Aorta (tissue), 5 donors: ENCODE measurements around the gene ATP1A4. TPM values are rescaled to one million over a fixed set of nuclear protein-coding genes. Genes with fewer than 3 reads are reported as not detected.

Source experiments
- ATAC-seq: fragments of 200-7000 bp; cut with Tn5 transposase; one replicate; pipeline ENCODE4 v1.9.1; 2022; ENCODE audit warnings: moderate library complexity; ENCODE audit not compliant: low FRiP score
- DNase-seq, 2 donors: peaks; one replicate each; pipeline ENCODE4 v3.0.0-alpha.2; 2020
- H3K27ac ChIP-seq, 2 donors: one replicate each; pipeline ENCODE4 v1.5.1; 2013; ENCODE audit warnings: low read length in 2 of 2, mild to moderate bottlenecking in 2 of 2, moderate library complexity in 2 of 2, control low read depth in 1 of 2, inconsistent platforms in 1 of 2, low read depth in 1 of 2
- H3K27me3 ChIP-seq, 2 donors: one replicate each; pipeline ENCODE4 v1.6.1; 2013; ENCODE audit warnings: control low read depth in 1 of 2, low read length in 1 of 2, mild to moderate bottlenecking in 1 of 2, moderate library complexity in 1 of 2; ENCODE audit not compliant: insufficient read depth in 2 of 2, control insufficient read depth in 1 of 2
- H3K36me3 ChIP-seq, 2 donors: one replicate each; pipeline ENCODE4 v1.6.1; 2013; ENCODE audit warnings: control low read depth in 1 of 2, low read length in 1 of 2, mild to moderate bottlenecking in 1 of 2; ENCODE audit not compliant: insufficient read depth in 2 of 2, control insufficient read depth in 1 of 2
- H3K4me1 ChIP-seq, 2 donors: one replicate each; pipeline ENCODE4 v1.6.1; 2013; ENCODE audit warnings: low read length in 2 of 2, control low read depth in 1 of 2, mild to moderate bottlenecking in 1 of 2, moderate library complexity in 1 of 2; ENCODE audit not compliant: insufficient read depth in 2 of 2, control insufficient read depth in 1 of 2
- H3K4me3 ChIP-seq, 2 donors: one replicate each; pipeline ENCODE4 v1.5.1; 2013; ENCODE audit warnings: low read length in 2 of 2, control low read depth in 1 of 2, mild to moderate bottlenecking in 1 of 2
- H3K9me3 ChIP-seq: one replicate; pipeline ENCODE4 v1.6.1; 2013; ENCODE audit warnings: mild to moderate bottlenecking, low read length; ENCODE audit not compliant: control insufficient read depth
- WGBS, 2 donors: extraction: QIAGEN DNeasy Blood & Tissue Kit; methylation state at CpG; one replicate each; pipeline ENCODE4 v1.1.7; 2013; 5-methylcytosine and 5-hydroxymethylcytosine counted together
- intact Hi-C, 2 donors: fragments of 100-400 bp; cut with DNase I; formaldehyde crosslinking; loops; one replicate each; pipeline versions ENCODE4 v1.14.2 to v1.15.0; 2022
- polyA plus RNA-seq, 2 donors: library from polyadenylated mRNA; stranded (reverse); fragments of 200-250 nt; gene quantifications; one replicate each; pipeline ENCODE4 v1.2.3, GENCODE V29; 2013
- total RNA-seq, 2 donors: library from RNA; stranded (reverse); fragmentation: NEBNext Ultra II Directional; extraction: Animal tissue kit (Norgen Biotek cat#: 25700); gene quantifications; one replicate each; pipeline ENCODE4 v1.2.1, GENCODE V29; 2021
- donor health status: healthy with polysubstance abuse.
- donor health status: Bipolar disorder and iron deficiency.
- donor health status: DM: no; HTN: no; CAD: no.
- donor health status: DM: no; HTN: no; CAD: no.
- donor health status: DM: yes; HTN: yes; CAD: no.

The ATP1A4 gene
- total and polyA plus RNA-seq, 4 donors = 0.19 to 0.36 TPM; not detected in 2

GRCh38 chr1:160216301-160216700 is 64.9 kb downstream of the ATP1A4 start:
- DNase-seq (no peak), ATAC-seq (no peak)
- Histone ChIP-seq H3K4me3 (no peak overlapping the region), H3K27me3 (no peaks in the 10 kb centered on the region), H3K9me3 (no peaks in the 10 kb centered on the region), H3K4me1 (peaks cover 0 to 3% of the 10 kb centered on the region in 2 donors), H3K27ac (peak overlapping the region in 1 of 2 donors; percentile 41), H3K36me3 (peaks cover 0 to 20% of the 10 kb centered on the region in 2 donors)
- intact Hi-C loops = loop anchor here in 1 of 2 donors (10.0 kb wide), 1 partner anchor 292 kb away; the partner anchor contains the start of gene TAGLN2

GRCh38 chr1:160217481-160218051 is 66.2 kb downstream of the ATP1A4 start:
- no peak overlapping the region for H3K4me3 ChIP-seq
- peaks cover 0 to 3% of the 10 kb centered on the region in 2 donors for H3K4me1 ChIP-seq
- DNase-seq = peak; percentile 61 to 83
- H3K27me3 ChIP-seq = no peaks in the 10 kb centered on the region
- no peaks in the 10 kb centered on the region for H3K9me3 ChIP-seq
- H3K36me3 ChIP-seq = peaks cover 0 to 18% of the 10 kb centered on the region in 2 donors
- intact Hi-C loops = loop anchor here (2.0 to 10.0 kb wide), 3 partner anchors 25 to 293 kb away; partner anchors contain the start of gene TAGLN2 (in 1 of the 2)
- peak overlapping the region in 1 of 2 donors; percentile 96 for H3K27ac ChIP-seq
- 6 to 8% methylated on average over 10 of the region's 10 CpGs for WGBS, 2 donors
- peak; percentile 57 for ATAC-seq

DNA sequence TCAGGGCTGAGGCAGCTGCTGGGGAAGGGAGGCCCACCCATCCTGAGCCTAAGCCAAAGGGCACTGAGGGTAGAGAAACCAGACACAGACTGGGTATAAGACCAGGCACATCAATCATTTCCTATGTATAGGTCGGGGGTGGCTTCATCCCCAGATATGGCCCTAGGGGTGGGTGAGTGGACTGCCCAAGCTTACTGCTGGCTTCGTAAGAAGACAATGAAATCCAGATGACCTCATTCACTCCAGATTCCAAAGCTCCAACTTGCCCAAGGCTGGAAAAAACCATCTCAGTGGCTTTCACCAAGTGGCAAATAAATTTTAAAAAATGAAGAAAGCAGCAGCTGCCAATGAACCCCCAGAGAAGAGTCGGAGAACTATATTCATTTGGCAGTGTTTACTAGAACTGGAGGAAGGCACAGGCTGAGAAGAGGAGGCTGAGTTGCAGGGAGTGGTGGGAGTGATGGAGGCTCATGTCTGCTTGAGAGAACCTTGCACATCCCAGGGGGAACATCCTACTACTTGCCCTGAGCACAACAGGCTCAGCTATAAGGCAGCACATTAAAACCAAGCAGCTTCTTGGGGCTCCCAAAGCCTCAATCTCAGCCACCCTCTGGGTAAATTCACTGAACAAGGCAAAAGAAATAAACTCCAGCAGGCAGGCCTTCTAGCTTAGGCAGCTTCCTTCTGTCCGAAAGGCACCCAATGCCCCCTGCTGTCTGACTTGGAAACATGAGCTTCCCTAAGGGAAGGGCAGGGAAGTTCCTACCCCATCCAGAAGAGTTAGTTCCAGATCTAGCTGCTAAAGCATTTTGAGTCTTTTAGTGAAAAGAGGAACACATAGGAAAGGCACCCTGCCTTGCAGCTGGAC is 67.9 kb downstream of the ATP1A4 start:
- ATAC-seq (peak; percentile 80), DNase-seq (peak in 1 of 2 donors; percentile 67)
- H3K4me1 ChIP-seq = peaks cover 0 to 3% of the 10 kb centered on the region in 2 donors
- H3K27ac ChIP-seq = peak overlapping the region in 1 of 2 donors; percentile 73
- H3K36me3 ChIP-seq = peaks cover 3 to 13% of the 10 kb centered on the region in 2 donors
- no peaks in the 10 kb centered on the region for H3K9me3 ChIP-seq
- WGBS, 2 donors = 11 to 14% methylated on average over 4 of the region's 4 CpGs
- intact Hi-C loops = loop anchor here (2.0 to 10.0 kb wide), 3 partner anchors 26 to 294 kb away; partner anchors contain the start of gene TAGLN2 (in 1 of the 2)
- no peaks in the 10 kb centered on the region for H3K27me3 ChIP-seq
- no peak overlapping the region for H3K4me3 ChIP-seq

GRCh38 chr1:160220301-160220700 is 68.9 kb downstream of the ATP1A4 start:
- Histone ChIP-seq H3K4me1 (peaks cover 0 to 3% of the 10 kb centered on the region in 2 donors), H3K27ac (peak overlapping the region in 1 of 2 donors; percentile 21), H3K27me3 (no peaks in the 10 kb centered on the region), H3K36me3 (peaks cover 3 to 18% of the 10 kb centered on the region in 2 donors), H3K4me3 (no peak overlapping the region), H3K9me3 (no peaks in the 10 kb centered on the region)
- DNase-seq (no peak), ATAC-seq (no peak)
- intact Hi-C loops = no loop called here
- 78 to 87% methylated on average over 2 of the region's 2 CpGs for WGBS, 2 donors

GRCh38 chr1:160221089-160221488 is 69.7 kb downstream of the ATP1A4 start:
- no peak for ATAC-seq
- DNase-seq = no peak
- no peaks in the 10 kb centered on the region for H3K27me3 ChIP-seq
- no peaks in the 10 kb centered on the region for H3K9me3 ChIP-seq
- H3K4me1 ChIP-seq = peaks cover 0 to 3% of the 10 kb centered on the region in 2 donors
- peaks cover 3 to 16% of the 10 kb centered on the region in 2 donors for H3K36me3 ChIP-seq
- H3K27ac ChIP-seq = no peak overlapping the region
- no peak overlapping the region for H3K4me3 ChIP-seq
- intact Hi-C loops = no loop called here

DNA sequence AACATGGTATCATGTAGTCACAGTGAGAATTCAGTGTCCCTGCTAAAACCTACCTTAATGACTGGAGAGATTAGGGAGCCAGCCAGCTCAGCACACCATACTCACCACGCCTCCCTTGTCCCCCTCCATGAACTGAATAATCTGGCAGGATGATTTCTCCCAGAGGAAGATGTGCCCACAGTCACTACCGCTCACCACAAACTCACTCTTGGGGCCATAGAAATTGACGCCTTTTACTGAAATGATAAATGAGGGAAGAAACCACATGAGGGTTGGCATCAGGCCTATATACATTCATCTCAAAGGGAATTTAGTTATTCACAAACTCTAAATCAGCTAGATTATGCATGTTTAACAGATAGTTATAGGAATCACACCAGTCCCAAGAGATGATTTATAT is 71.1 kb downstream of the ATP1A4 start:
- peaks cover 3 to 16% of the 10 kb centered on the region in 2 donors for H3K36me3 ChIP-seq
- H3K27me3 ChIP-seq = no peaks in the 10 kb centered on the region
- 76 to 85% methylated on average over 3 of the region's 3 CpGs for WGBS, 2 donors
- no peaks in the 10 kb centered on the region for H3K9me3 ChIP-seq
- DNase-seq (no peak), ATAC-seq (no peak)
- intact Hi-C loops = no loop called here
- no peaks in the 10 kb centered on the region for H3K4me1 ChIP-seq
- no peak overlapping the region for H3K4me3 ChIP-seq
- H3K27ac ChIP-seq = no peak overlapping the region

- Histone ChIP-seq H3K27me3 (no peaks in the 10 kb centered on the region), H3K9me3 (no peaks in the 10 kb centered on the region), H3K4me1 (no peaks in the 10 kb centered on the region), H3K4me3 (no peak overlapping the region), H3K36me3 (peaks cover 3 to 16% of the 10 kb centered on the region in 2 donors), H3K27ac (no peak overlapping the region)
- DNase-seq = no peak
- WGBS, 2 donors = 79 to 93% methylated on average over 2 of the region's 2 CpGs
- ATAC-seq = no peak
- intact Hi-C loops = no loop called here
These were observed 73.2 kb downstream of the ATP1A4 start for GRCh38 chr1:160224606-160225005.

DNA sequence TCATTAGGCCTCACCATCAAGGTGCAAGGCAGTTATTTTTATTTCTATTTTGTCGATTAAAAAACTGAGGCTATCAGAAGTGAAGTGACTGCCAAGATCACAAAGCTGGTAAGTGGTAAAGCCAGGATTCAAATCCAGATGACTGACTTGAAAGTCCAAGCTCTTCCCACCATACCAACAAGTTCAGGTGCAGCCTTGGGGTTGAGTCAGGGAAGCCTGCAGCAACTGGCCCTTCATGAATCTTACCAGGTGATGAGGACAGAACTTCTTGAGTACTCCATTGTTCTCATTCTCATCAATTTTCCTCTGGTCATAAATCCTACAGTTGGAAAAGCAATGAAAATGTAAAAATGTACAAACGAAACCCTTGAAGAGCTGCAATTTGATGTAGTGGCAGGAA is 73.9 kb downstream of the ATP1A4 start:
- 71 to 76% methylated on average over 2 of the region's 2 CpGs for WGBS, 2 donors
- peaks cover 3 to 16% of the 10 kb centered on the region in 2 donors for H3K36me3 ChIP-seq
- intact Hi-C loops = no loop called here

More for the DNA sequence above, 73.9 kb downstream of the ATP1A4 start:
- ATAC-seq (no peak), DNase-seq (no peak)
- Histone ChIP-seq H3K4me3 (no peak overlapping the region), H3K27ac (no peak overlapping the region), H3K4me1 (no peaks in the 10 kb centered on the region), H3K9me3 (no peaks in the 10 kb centered on the region), H3K27me3 (no peaks in the 10 kb centered on the region)
